Astrocyte (in vitro differentiated cells and primary cell): ENCODE data around the gene MBOAT2.

Experiments used
- EZH2 ChIP-seq: IDR thresholded peaks from 2 replicates; pipeline ENCODE4 v1.6.1; 2012; ENCODE audit warnings: mild to moderate bottlenecking, low read length, inconsistent platforms; ENCODE audit not compliant: insufficient read depth
- TF ChIP-seq, protein P1 (sequence below): IDR thresholded peaks from 2 replicates; pipeline ENCODE4 v1.5.1; 2011; ENCODE audit warnings: low read depth, mild to moderate bottlenecking, inconsistent platforms, low read length, moderate library complexity; ENCODE audit not compliant: insufficient read depth

DNA sequence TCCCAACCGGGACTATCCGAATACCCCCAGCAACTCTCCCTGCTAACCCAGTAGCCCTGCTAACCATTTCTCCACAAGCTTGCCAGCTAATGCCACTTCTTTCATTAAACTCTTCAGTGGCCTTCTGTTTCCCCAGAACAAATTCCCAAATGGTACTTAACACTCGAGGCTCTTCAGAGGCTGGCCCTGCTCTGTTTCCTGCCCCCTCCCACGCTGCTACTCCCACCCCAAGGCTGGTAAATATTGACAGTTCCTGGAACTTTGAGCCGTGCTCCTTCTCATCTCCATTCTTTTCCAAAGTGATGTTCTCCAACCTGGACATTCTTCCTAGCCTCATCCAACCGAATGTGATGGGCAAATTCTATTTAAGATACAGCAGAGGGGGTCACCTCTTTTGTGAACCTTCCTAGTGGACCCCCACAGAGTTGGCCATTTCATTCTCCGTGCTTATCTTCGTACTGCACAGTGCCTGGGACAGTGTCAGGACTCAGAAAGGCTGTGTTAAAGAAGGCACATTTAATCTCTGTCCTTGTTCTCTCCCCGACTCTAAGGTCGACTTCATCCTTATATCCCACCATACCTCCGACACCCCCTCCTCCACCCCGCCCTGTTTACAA lies 162.9 kb downstream of the MBOAT2 start:
- TF ChIP-seq, protein P1, sequence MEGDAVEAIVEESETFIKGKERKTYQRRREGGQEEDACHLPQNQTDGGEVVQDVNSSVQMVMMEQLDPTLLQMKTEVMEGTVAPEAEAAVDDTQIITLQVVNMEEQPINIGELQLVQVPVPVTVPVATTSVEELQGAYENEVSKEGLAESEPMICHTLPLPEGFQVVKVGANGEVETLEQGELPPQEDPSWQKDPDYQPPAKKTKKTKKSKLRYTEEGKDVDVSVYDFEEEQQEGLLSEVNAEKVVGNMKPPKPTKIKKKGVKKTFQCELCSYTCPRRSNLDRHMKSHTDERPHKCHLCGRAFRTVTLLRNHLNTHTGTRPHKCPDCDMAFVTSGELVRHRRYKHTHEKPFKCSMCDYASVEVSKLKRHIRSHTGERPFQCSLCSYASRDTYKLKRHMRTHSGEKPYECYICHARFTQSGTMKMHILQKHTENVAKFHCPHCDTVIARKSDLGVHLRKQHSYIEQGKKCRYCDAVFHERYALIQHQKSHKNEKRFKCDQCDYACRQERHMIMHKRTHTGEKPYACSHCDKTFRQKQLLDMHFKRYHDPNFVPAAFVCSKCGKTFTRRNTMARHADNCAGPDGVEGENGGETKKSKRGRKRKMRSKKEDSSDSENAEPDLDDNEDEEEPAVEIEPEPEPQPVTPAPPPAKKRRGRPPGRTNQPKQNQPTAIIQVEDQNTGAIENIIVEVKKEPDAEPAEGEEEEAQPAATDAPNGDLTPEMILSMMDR, result no peak
- TF ChIP-seq EZH2, result no peak
